Urinary bladder (tissue), 4 donors: ENCODE data around the gene GSG1. TPM values are rescaled to one million over a fixed set of nuclear protein-coding genes. Genes with fewer than 3 reads are reported as not detected.
A peak's percentile ranks its signal among the peaks of the same experiment; 100 is the strongest.

Source experiments
- DNase-seq: peaks from one replicate; pipeline ENCODE4 v3.0.0-alpha.2; 2015; ENCODE audit errors: extremely low spot score
- H3K27ac ChIP-seq: one replicate; pipeline ENCODE4 v1.5.1; 2013; ENCODE audit warnings: low read depth, mild to moderate bottlenecking, moderate library complexity
- H3K36me3 ChIP-seq: one replicate; pipeline ENCODE4 v1.6.1; 2013; ENCODE audit warnings: mild to moderate bottlenecking, moderate library complexity; ENCODE audit not compliant: insufficient read depth
- H3K4me1 ChIP-seq: one replicate; pipeline ENCODE4 v1.6.1; 2013; ENCODE audit warnings: mild to moderate bottlenecking, moderate library complexity; ENCODE audit not compliant: insufficient read depth
- H3K4me3 ChIP-seq: one replicate; pipeline ENCODE4 v1.5.1; 2013; ENCODE audit warnings: low read depth, low read length
- WGBS: extraction: QIAGEN DNeasy Blood & Tissue Kit; methylation state at CpG from one replicate; pipeline ENCODE4 v1.1.7; 2013; 5-methylcytosine and 5-hydroxymethylcytosine counted together
- polyA plus RNA-seq: library from polyadenylated mRNA; stranded (reverse); fragments of 200-250 nt; gene quantifications from one replicate; pipeline ENCODE4 v1.2.3, GENCODE V29; 2013
- total RNA-seq: library from RNA; depleted of rRNA; stranded (reverse); fragments of >200 nt; gene quantifications from one replicate; pipeline ENCODE4 v1.2.3, GENCODE V29; 2014
- donor health status: healthy with polysubstance abuse.
- donor health status: healthy.

The GSG1 gene
- total RNA-seq (1.1 TPM), polyA plus RNA-seq (not detected)

DNA sequence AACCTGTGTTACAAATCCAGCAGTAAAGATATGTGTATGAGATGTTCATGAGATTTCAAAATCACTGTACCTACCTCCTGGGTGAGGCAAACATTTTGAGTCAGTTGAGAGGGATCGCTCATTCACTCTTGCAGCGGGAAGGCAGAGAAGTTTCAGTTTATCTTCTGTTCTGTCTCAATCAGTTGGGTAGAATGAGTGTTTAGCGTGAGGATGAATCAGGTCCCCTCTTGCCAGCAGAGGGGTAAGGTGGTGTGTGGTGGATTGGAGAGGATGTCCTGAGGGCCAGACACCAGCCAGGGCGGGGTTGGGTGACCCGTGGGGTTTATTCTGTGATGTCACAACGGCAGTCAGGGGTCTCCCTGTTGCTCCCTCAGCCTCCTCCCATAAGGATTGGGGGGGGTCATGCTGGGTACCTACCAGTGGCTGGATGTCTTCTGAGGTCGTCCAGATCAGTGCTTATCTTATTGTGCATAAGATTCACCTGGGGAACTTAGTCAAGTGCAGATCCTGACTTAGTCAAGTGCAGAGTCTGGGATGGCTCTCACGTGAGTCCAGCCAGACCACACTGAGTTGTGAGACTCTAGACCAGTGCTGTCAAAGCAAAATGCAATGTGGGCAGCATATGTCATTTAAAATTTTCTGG, at the start of gene GSG1:
Gene GSG1, minus strand, starts transcription at position 277 of the 643 bp plus-strand sequence. Its CDS starts 155 bp downstream, at position 122.
- WGBS, result 93% methylated on average over 8 of the region's 8 CpGs

DNA sequence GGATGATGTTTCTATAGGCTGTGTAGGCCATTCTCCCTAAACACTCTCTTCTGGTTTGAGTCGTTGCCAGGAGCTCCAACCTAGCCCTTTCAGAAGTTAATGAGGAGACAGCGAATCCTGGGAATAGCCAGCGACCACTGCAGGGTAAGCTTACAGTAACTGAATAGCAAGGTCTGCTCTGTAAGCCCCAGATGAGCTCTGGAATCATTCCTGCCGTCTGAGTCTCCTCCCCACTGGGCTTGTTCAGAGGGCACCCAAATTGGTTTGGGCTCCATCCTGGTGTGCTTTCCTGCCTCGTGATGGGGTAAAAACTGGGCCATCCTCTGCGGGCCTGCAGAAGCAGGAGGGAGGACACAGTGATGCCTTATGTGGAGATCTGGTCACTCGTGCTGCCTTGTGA, 49.7 kb upstream of the GSG1 start:
- WGBS, result 77% methylated on average over 7 of the region's 7 CpGs
- Histone ChIP-seq H3K36me3 (no peaks in the 10 kb centered on the region), H3K4me1 (no peaks in the 10 kb centered on the region), H3K27ac (no peak overlapping the region), H3K4me3 (no peak overlapping the region)
- DNase-seq, result no peak

More for the DNA sequence above, at the start of gene GSG1:
- Histone ChIP-seq H3K4me3 (no peak within 1 kb of the TSS), H3K36me3 (no peaks in the 10 kb centered on the region), H3K27ac (peak within 1 kb of the TSS; percentile 3), H3K4me1 (no peaks in the 10 kb centered on the region)
- DNase-seq, result no peak

DNA sequence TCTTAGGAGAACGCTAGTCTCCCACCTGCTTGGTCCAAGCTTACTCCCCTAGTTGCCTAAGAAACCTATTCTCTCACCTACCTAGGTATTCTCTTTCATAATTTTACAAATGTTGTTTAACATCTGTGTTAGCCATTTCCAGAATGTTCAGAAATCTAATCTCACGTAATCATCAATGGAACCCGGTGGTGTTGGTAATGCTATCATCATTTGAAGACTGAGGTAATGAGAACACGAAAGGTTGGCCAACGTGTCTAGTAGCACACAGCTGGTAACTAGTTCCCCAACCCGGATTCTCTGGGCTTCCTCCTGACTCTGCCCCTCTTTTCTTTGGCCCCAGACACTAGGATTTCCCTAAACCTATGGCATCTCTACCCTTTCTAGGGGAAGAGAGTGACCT, 49.3 kb upstream of the GSG1 start:
- H3K36me3 ChIP-seq, result no peaks in the 10 kb centered on the region
- H3K27ac ChIP-seq, result no peak overlapping the region
- H3K4me1 ChIP-seq, result no peaks in the 10 kb centered on the region
- 93% methylated on average over 6 of the region's 6 CpGs for whole genome bisulfite sequencing
- H3K4me3 ChIP-seq, result no peak overlapping the region
- no peak for DNase-seq

DNA sequence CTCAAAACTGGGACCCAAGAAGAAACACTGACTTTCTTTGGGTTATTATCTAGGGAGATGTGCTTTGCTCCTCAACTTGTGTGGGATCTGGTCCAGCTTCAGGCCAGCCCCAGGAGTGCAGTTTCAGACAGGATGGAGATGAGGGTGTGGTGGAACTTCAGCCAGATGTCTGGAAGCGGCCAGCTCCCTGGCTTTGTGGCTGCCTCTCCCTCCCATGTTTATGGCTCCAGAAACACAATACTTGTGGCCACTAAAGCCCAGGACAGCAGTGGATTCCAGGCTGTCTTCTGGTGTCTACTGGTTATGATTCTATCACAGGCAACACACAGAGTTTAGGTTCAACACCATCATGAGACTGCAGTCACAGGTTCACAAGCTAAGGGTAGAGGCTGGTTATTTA, 48.8 kb upstream of the GSG1 start:
- Histone ChIP-seq H3K4me3 (no peak overlapping the region), H3K36me3 (no peaks in the 10 kb centered on the region), H3K4me1 (no peaks in the 10 kb centered on the region), H3K27ac (no peak overlapping the region)
- no peak for DNase-seq
- WGBS, result 71% methylated on average over 1 of the region's 1 CpG

DNA sequence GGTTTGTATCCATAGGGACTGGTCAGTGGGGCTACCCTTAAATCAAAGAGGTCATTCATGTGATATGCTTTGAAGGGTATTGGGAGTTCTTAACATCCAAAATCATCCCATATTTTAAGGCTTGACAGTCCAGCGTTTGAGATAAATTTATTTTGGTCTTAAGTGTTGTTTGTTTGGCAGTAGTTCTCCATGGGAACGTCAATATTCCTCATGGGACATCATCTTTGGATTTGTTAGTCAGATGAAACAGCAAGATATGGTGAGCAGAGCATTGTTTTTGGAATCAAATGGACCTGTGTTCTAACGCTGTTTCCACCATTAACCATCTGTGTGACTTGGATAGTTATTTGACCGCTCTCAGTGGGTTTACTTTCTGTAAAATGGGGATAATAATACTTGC, 45.9 kb upstream of the GSG1 start:
- no peak for DNase-seq
- H3K4me1 ChIP-seq, result no peaks in the 10 kb centered on the region
- WGBS, result 67% methylated on average over 4 of the region's 4 CpGs
- no peak overlapping the region for H3K27ac ChIP-seq
- H3K4me3 ChIP-seq, result no peak overlapping the region
- no peaks in the 10 kb centered on the region for H3K36me3 ChIP-seq

DNA sequence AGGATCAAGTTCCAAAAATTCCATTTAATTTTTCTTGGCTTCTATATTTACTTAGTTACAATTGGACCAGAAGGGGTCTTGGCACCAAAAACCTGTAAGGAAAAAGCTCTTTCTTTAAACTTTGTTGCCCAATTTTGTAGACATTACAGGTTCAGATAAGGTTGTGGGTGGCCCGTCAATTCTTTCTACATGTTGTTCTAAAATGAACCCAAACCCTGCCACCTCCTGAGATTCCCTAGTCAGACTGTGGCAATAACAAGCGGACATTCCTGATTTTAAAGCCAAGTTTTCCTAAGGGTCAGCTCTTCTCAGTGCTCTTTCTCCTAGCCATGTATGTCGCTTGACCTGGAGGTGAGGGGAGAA, 45.0 kb upstream of the GSG1 start:
- no peak for DNase-seq

DNA sequence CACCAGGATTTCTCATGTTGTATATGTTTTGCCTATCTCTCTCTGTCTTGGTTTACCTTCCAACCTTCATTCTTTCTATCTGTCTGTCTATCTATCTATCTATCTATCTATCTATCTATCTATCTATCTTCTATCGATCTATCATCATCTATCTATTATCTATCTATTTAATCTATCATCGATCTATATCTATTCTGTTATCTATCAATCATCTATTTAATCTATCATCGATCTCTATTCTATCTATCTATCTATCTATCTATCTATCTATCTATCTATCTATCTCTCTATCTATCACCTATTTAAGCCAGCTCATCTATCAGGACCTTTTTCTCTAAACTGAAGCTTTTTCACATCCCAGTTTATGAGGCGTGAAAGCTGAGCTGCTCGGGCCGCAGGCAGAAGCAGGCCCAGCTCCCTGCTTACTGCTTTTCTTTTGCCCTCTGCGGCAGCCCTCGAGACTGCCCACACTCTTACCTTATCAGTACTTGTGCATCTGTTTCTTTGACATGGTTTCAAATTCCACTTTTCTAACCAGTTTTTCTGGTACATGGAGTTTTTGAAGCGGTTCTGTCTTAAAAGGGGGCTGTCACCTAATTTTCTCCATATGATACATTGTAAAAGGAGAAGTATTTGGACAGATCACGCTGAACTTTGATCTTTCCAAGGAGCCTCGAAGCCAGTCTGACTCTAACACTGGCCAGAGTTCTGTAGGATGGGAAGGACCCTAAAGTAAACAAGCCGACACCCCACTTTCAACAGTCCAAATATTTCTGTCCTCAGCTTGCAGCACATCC, 44.4 kb upstream of the GSG1 start:
- H3K27ac ChIP-seq, result no peak overlapping the region
- H3K36me3 ChIP-seq, result no peaks in the 10 kb centered on the region
- H3K4me1 ChIP-seq, result no peaks in the 10 kb centered on the region
- no peak for DNase-seq
- 37% methylated on average over 12 of the region's 12 CpGs for WGBS
- no peak overlapping the region for H3K4me3 ChIP-seq

More for the DNA sequence above, 45.0 kb upstream of the GSG1 start:
- Histone ChIP-seq H3K4me1 (no peaks in the 10 kb centered on the region), H3K36me3 (no peaks in the 10 kb centered on the region), H3K4me3 (no peak overlapping the region), H3K27ac (no peak overlapping the region)
- whole genome bisulfite sequencing, result 72% methylated on average over 3 of the region's 3 CpGs

DNA sequence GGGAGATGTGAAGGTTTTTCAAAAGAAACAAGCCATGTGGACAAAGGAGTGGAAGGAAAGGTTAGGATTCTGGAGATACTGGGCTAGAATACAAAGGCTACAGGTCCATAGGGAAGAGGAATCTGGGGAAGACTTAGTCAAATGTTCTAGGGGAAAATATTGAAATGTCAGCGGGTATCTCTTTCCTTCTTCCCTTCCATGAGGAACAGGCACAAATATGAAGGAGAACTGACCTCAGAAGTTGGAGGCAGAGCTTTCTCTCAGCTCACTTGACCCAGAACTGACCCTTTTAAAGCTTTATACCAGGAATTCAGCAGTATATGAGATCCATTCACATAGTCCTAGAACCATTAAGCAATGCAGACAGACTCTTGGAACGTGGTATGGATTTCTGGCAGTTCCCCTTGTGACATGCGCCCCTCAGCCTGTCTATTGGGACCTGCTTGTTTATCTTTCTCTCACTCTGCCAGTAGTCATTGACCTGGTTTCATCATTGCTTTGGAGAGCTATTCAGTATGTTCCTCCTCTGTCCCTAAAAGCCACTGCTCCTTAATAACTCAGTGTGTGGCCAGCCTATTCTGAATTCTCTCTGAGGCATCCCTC, 43.0 kb upstream of the GSG1 start:
- no peak for DNase-seq
- WGBS, result 73% methylated on average over 3 of the region's 3 CpGs
- no peaks in the 10 kb centered on the region for H3K4me1 ChIP-seq
- H3K27ac ChIP-seq, result no peak overlapping the region
- H3K36me3 ChIP-seq, result no peaks in the 10 kb centered on the region
- no peak overlapping the region for H3K4me3 ChIP-seq

DNA sequence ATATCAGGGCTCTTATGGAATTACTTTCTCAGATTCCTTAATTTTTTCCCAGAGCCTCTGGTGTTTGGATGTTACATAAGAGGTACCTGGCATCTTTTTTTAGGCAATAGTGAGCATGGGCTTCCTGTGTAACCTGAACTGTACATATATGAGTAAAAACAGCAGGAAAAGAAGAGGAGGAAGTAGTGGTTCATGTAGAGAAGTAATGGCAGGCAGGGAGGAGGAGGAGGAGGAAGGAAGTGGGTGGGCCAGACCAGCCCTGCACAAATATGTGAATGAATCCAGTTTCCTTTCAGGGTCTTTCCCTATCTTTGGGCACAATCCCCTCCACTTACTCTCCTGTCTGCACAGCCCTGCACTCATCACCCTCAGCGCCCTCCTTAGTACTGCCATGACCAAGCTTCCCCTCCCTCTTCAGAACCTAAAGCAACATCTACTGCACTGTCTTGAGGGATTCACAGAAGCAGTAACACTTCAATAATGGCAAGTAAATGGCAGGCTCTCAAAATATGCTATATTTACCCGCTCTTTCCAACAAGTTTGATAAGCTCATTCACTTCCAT, 40.9 kb upstream of the GSG1 start:
- Histone ChIP-seq H3K4me3 (no peak overlapping the region), H3K27ac (no peak overlapping the region), H3K4me1 (no peaks in the 10 kb centered on the region), H3K36me3 (no peaks in the 10 kb centered on the region)
- 81% methylated on average over 2 of the region's 2 CpGs for WGBS
- no peak for DNase-seq

DNA sequence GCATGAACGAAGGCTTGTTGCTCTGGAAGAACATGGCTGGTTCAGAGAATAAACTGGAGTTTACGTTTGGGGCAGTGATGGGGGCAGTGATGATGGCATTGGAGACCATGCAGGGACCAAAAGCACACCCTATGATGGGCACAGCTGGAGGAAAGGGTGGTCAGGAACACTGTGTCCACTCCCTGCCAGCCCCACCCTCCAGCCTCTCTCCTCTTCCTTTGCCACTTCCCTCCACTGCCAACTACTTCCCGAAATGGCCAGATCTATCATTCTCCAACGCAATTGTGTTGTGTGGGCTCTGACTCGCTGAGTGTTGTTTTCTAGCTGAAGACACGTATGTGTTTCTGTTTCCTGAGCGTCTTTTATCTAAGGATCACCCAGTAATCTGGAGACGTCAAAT, 39.3 kb upstream of the GSG1 start:
- 86% methylated on average over 8 of the region's 8 CpGs for WGBS
- H3K27ac ChIP-seq, result no peak overlapping the region
- H3K4me1 ChIP-seq, result no peaks in the 10 kb centered on the region
- no peak overlapping the region for H3K4me3 ChIP-seq
- no peaks in the 10 kb centered on the region for H3K36me3 ChIP-seq
- DNase-seq, result no peak

DNA sequence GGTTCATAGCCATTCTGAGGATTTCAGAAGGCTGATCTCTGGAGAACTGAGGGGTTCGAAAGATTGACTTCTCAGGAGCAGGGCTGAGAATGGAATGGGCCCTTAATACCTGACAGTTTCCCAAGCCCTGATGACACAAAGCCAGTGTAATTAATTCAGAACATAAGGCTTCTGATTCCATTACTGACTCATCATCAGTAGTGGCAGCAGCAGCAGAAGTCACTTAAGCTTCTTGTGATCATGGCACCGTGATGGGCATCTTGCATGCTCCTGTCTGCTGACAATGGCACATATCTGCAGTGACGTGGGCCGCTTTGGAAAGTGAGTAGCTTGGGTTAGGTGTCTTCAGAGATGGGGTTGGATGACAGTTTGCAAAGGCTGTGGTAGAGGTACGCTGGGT, 38.2 kb upstream of the GSG1 start:
- Histone ChIP-seq H3K4me3 (no peak overlapping the region), H3K4me1 (no peaks in the 10 kb centered on the region), H3K27ac (no peak overlapping the region), H3K36me3 (no peaks in the 10 kb centered on the region)
- DNase-seq, result no peak
- WGBS, result 93% methylated on average over 5 of the region's 5 CpGs

DNA sequence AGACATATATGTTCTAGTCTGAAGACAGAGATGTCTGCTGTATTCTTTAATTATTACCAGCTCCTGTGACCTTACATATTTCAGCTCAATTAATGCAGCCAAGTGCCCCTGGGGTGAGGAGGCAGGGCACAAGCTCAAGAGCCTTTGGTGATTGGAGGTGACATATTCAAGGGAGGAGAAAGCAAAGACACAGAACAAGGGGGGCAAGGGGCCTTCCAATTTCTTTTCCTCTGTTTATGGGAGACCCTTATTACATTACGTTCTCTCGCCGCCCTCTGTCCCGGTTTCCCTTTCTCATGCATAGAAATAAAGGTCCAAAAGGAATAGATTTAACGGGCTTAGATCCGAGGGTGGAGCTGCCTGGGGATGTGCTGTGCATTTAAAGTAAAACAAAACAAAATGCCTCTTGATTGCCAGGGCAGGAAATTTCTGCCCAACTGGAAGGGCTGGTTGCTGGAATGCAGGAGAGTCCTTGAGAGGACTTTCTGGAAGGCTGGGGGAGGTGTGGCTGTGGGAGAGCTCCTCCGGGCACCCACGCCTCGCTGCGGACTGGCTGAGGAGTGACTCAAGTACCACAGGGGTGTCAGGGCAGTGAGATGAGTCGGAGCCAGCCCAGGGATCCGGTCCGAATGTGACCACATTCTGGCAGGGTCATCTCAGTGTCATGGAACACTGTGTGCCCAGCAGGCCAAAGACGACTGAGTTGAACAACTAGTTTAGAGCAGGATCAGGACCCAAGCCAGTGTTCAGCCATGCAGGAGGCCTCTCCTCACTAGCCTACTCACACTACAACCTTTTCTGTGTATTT, 32.1 kb upstream of the GSG1 start:
- Histone ChIP-seq H3K4me1 (no peaks in the 10 kb centered on the region), H3K27ac (no peak overlapping the region), H3K4me3 (no peak overlapping the region), H3K36me3 (no peaks in the 10 kb centered on the region)
- 51% methylated on average over 14 of the region's 14 CpGs for WGBS
- no peak for DNase-seq

DNA sequence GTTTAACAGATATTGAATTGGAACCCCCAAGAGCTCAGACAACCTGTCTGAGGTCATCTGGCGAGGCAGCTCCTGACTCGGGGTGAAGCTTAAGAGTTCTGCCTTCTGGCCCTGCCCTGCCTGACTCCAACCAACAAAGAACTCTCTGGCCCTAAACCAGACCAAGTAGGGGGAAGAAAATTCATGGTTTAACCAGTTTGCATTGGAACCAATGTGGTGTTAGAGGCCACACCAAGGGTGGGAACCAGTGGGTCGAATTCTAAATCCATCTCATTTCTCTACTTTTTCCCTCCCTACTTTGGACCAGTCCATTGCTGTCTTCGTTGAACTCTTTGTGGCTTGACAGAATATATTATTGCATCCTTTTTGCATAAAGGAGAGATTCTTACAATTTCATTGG, 30.4 kb upstream of the GSG1 start:
- H3K27ac ChIP-seq, result no peak overlapping the region
- H3K4me1 ChIP-seq, result no peaks in the 10 kb centered on the region
- no peak for DNase-seq
- WGBS, result 86% methylated on average over 4 of the region's 4 CpGs
- no peak overlapping the region for H3K4me3 ChIP-seq
- no peaks in the 10 kb centered on the region for H3K36me3 ChIP-seq
